ENCODE data around the gene DGKD. TPM values are rescaled to one million over a fixed set of nuclear protein-coding genes. Genes with fewer than 3 reads are reported as not detected.

The DGKD gene
- total and polyA plus RNA-seq, 9 of the 15 experiments (the other 6 are each of a cell fraction or from before 2014, with no cell fraction given) = 0.52 to 29.5 (median 10.6) TPM

DNA sequence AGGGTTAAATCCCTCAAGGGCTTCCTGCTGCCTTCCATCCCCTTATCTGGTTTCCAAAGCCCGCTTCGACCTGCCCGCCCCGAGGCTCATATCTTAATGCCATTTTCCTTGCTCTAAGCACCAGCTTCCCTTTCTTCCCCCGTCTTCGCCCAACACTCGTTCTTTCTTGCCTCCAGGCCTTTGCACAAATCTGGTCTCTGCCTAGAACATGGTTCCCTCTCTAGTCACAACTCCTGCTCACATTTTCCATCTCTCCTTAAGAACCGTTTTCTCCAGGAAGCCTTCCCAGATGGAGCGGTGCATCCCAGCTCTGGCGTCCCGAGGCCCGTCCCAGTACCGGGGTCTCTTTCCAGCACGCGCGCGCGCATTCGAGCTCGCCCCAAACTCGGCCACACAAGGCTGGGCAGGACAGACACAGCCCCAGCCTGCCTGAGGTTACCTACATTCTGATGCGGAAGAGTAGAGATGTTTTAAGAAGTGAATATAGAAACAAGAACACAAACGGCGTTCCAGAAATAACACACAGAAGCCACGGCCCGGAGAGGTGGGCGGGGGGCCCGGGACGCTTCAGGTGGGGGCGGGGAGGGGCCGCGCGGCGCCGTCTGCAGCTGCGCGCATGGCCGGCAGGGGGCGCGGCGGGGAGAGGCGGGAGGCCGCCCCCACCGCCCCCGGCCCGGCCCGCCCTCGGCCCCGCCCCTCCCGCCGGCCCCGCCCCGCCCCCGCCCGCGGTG is at the start of gene DGKD (continued):
- TF ChIP-seq, protein P1, sequence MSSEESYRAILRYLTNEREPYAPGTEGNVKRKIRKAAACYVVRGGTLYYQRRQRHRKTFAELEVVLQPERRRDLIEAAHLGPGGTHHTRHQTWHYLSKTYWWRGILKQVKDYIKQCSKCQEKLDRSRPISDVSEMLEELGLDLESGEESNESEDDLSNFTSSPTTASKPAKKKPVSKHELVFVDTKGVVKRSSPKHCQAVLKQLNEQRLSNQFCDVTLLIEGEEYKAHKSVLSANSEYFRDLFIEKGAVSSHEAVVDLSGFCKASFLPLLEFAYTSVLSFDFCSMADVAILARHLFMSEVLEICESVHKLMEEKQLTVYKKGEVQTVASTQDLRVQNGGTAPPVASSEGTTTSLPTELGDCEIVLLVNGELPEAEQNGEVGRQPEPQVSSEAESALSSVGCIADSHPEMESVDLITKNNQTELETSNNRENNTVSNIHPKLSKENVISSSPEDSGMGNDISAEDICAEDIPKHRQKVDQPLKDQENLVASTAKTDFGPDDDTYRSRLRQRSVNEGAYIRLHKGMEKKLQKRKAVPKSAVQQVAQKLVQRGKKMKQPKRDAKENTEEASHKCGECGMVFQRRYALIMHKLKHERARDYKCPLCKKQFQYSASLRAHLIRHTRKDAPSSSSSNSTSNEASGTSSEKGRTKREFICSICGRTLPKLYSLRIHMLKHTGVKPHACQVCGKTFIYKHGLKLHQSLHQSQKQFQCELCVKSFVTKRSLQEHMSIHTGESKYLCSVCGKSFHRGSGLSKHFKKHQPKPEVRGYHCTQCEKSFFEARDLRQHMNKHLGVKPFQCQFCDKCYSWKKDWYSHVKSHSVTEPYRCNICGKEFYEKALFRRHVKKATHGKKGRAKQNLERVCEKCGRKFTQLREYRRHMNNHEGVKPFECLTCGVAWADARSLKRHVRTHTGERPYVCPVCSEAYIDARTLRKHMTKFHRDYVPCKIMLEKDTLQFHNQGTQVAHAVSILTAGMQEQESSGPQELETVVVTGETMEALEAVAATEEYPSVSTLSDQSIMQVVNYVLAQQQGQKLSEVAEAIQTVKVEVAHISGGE (CRISPR knock-in tag; IDR thresholded peaks at IDR 0.05) = no peak
- no peak for TF ChIP-seq ETV1 (tag; conservative IDR thresholded peaks at IDR 0.05; ENCODE audit: low read depth)
- peak; percentile 54; the same call in 1 of the 2 replicates for TF ChIP-seq ZBTB7A (IDR thresholded peaks at IDR 0.05; ENCODE audit: borderline replicate concordance, control insufficient read depth, low read depth, low read length)
- no peak for TF ChIP-seq TOE1 (IDR thresholded peaks at IDR 0.05; ENCODE audit: borderline replicate concordance)
- TF ChIP-seq TOE1 (CRISPR knock-in tag; IDR thresholded peaks at IDR 0.05; ENCODE audit: borderline replicate concordance, low read depth) = no peak
- no peak for TF ChIP-seq NR1H2 (CRISPR knock-in tag; IDR thresholded peaks at IDR 0.05)
- TF ChIP-seq ZNF224 (CRISPR knock-in tag; IDR thresholded peaks at IDR 0.05) = no peak
- no peak for TF ChIP-seq HIVEP1 (CRISPR knock-in tag; IDR thresholded peaks at IDR 0.05)
- TF ChIP-seq RBBP5 (IDR thresholded peaks at IDR 0.05; ENCODE audit: borderline replicate concordance, insufficient read depth, low read length, poor library complexity, severe bottlenecking) = no peak
- TF ChIP-seq ZNF639 (CRISPR knock-in tag; conservative IDR thresholded peaks at IDR 0.05 in 1 of 2, IDR thresholded peaks at IDR 0.05 in 1 of 2) = no peak
- no peak for TF ChIP-seq THAP12 (CRISPR knock-in tag; IDR thresholded peaks at IDR 0.05)
